GM19372 (cell line): Measurements from ENCODE around the gene ARHGEF4.

Source experiments
- ATAC-seq: cut with Tn5 transposase; IDR thresholded peaks from one replicate; pipeline ENCODE4 v1.9.1; 2021; ENCODE audit warnings: mild to moderate bottlenecking, low read depth, moderate library complexity; ENCODE audit not compliant: unreplicated experiment

ARHGEF4 gene

DNA sequence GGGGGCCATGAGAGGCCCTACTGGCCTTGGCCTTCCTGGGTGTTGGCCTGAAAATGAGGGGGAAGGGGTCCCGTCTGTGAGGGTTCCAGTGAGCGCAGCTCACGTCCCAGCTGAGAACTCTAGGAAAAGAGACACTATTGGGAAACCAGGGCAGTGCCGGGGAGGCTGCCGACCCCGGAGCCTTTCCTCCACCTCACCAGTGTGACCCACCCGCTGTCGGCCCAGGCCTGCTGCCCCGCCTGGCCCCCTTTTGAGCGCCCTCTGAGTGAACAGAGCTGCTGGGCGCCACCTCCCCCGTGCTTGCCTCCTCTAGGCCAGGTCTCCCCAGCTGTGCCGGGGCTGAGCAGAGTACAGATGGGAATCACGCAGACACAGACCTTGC lies 17.5 kb upstream of the ARHGEF4 start:
- no peak for ATAC-seq

DNA sequence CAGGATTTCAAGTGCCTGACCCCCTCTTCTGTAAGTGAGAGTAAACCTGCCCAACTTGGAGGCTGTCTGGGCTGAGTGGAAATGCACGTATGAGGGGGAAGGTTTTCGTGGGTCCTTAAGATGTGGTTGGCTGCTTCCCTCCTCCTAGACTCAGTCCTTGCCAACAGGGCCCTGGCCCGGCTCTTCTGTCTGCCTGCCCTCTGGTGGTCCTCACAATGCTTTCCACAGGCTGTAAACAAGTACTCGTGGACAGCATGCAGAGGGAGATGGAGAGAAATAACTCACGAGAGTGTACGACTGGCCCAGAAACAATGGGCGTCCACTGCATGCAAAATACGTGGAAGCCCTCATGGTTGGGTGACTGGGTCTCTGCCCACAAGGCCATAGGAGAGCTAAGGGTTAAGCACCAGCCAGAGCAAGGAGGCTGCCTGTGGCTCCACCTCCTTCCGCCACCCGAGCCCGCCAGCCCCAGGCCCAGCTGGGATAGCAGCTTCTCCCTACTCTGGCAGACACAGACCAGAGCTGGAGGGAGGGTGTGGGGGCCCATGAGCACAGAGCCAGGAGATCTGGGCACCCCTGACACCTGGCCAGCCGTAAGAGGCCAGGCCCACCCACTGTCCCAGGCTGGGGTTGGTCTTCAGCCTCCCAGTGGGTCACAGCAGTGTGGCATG lies 17.0 kb upstream of the ARHGEF4 start:
- no peak for ATAC-seq

GRCh38 chr2:130820279-130820861 lies 16.3 kb upstream of the ARHGEF4 start:
- no peak for ATAC-seq

- no peak for ATAC-seq
Measured at GRCh38 chr2:130821867-130822266, 14.8 kb upstream of the ARHGEF4 start.

GRCh38 chr2:130822766-130823165 lies 13.9 kb upstream of the ARHGEF4 start:
- ATAC-seq: no peak

DNA sequence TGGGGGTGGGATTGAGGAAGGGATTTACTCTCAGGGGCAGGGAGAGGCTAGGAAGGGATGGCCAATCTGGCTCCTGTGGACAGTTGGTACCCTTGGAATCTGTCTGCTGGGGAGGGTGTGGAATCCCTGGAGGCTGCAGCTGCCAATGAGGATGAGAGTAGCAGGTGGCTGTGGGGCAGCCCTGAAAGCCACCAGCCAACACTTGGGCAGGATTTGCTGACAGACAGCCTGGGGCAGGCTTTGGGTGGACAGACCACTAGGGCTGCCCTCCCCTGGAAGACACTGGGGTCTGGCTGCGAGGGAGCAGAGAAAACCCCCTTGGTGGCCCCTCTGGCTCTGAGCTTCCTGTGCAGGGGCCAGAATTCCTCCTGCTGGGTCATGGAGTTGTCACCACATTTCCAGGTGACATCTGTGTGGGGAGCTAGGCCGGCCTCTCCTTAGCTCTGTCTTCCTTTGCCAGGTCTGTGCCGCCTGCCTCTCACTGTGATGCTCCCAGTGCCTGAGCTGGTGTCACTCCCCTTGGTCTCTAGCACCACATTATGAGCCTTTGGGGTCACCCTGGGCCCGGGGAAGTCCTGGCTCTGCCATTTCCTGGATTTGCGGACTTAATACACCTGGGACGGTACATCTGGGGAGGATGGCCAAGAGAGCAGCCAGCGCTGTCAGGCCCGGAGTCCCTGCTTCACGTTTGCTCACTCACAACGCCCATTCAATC lies 13.4 kb upstream of the ARHGEF4 start:
- ATAC-seq: peak; percentile 6

DNA sequence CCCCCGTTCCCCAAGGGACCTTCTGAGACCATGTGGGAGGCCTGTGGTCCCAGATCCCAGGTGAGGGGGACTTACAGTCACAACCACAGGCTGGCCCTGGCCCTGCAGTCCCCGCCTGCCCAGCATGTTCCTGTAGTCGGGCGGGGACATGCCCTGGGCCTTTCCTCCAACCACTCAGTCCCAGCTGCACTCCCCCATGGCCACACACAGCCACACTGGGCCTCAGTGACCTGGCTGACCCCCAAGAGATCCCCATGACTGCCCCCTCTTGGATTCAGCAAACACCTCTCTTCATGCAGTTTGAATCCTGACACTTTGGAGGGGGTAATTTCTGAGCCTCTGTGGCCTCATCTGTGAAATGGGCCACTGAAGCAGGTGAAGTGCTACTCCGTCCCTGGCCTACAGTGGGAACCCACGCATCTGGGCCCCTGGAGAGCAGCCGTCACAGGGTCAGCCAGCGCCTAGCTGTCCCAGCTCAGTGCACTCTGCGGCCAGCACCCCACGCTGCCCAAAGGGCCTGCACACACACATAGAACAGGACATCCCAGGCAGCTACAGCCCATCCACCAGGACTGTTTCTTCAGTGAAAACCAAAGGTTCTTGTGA lies 12.7 kb upstream of the ARHGEF4 start:
- ATAC-seq: peak; percentile 52

DNA sequence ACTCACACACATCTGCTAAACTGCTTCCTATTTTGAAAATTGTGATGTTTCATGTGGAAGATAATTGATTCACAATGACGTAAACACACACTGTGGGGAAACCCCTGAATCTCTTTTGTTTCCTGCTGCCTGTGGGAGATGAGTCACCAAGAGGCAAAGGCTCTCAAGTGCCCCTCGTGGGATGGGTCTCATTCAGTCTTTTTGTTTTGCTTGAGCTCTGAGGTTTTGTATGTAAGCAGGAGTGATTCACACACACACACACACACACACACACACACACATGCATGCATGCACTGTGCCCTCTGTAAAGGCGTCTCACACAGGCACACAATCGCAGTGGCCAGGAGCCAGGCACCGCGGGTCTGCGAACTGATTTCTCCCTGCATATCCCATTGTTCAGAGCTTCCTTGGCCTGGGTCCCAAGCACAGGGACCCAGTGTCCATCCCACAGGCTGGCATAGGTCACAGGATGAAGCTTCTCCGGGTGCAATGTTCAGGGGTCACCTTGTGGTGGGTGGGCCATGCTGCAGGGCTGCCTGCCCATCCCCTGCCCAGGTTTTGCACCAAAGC lies 12.1 kb upstream of the ARHGEF4 start:
- peak; percentile 89 for ATAC-seq

GRCh38 chr2:130825231-130825965 lies 11.3 kb upstream of the ARHGEF4 start:
- no peak for ATAC-seq

DNA sequence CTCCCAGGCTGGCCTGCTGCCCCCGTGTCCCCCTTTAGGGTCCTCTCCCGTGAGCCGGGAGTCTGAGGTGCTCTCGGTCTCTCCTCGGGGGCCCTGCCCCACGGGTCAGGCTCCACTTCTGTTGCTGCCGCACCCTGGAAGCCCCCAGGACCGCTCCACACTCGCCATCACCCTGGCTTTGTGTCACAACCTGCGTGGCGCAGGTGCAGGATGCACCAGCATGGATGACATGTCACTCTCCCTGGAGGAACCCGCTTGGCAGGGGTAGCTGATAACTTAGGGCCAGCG lies 10.8 kb upstream of the ARHGEF4 start:
- ATAC-seq: no peak

- no peak for ATAC-seq
Measured at GRCh38 chr2:130826419-130826818, 10.3 kb upstream of the ARHGEF4 start.

GRCh38 chr2:130826821-130827501 lies 9.8 kb upstream of the ARHGEF4 start:
- ATAC-seq: no peak

DNA sequence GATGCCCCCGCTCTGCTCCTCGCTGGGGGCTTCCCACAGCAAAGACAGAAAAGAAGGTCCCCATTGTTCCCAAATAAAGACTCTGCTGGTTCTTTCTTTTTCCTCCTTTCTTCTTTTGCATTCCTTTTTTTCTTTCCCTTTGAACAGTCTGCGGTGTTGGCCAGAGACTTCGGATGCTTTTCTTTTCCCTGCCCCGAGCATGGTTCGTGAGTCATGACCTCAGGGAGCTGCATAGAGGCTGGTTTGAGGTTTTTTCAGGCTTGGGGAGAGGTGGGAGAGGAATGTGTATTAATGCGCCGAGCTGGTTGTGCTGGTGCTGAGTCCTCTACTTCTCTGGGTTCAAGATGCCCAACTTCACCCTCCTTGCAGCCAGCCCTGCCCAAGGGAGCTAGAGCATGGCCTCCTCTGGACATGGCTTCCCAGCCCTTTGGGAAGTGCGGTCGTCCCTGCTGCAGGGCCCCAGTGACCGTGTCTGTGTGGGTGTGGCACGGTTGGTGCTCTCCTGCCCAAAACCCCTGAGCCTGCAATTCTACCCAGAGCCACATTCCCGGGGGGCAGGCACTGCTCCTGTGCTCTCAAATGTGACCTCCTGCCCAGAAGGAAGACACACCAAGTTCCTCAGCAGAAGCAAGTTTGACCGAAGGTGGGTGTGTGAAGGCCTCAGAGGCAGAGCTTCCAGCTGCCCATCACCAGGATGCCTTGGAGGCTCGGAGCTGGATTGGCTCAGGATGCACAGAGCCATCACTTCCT lies 9.0 kb upstream of the ARHGEF4 start:
- ATAC-seq: no peak

DNA sequence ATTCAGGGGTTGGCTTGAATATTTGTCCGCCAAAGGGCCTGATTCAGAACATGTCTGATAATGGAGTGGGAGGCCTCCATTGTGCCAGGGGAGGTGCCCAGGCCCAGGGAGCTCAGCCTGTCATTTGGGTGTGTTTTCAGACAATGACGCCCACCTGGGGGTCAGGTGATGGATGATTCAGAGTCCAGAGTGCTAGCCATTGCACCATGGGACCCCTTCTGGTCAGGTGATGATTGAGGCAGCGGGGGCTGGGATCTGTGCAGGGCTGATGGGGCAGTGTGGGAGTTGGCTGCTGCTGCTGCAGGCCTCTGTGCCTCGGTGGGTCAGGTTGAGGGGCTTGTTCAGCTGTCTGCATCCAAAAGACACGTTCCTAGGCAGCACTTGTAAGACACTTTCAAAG lies 8.3 kb upstream of the ARHGEF4 start:
- ATAC-seq: no peak

- no peak for ATAC-seq
Measured at GRCh38 chr2:130829015-130829414, 7.7 kb upstream of the ARHGEF4 start.

- no peak for ATAC-seq
Measured at GRCh38 chr2:130830538-130830937, 6.2 kb upstream of the ARHGEF4 start.

DNA sequence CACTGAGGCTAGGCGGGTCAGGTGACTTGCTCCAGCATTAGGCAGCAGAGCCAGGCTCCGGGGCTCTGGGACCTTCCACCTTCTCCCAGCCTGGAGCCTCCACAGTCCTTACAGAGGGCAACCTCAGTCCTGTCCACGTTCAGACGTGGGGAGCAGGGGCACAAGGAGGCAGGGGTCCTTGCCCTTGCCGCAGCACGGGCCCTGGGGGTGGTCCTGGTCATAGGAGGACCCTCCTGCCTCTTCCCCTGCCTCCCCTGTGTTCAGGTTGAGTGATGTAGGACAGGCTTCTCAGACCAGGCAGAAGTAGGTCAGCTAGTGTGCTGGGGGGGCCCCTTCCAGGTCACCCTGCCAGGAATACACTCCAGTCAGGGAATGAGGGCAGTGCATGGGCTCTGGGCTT lies 5.4 kb upstream of the ARHGEF4 start:
- ATAC-seq: no peak

GRCh38 chr2:130832296-130832940 lies 4.3 kb upstream of the ARHGEF4 start:
- no peak for ATAC-seq
